Fibroblast of the aortic adventitia (primary cell): ENCODE measurements around the gene TACC2. TPM values are rescaled to one million over a fixed set of nuclear protein-coding genes. Genes with fewer than 3 reads are reported as not detected.

Source experiments
- DNase-seq: peaks from one replicate; pipeline ENCODE4 v3.0.0-alpha.2; 2010; ENCODE audit warnings: low read depth
- H3K4me3 ChIP-seq: 2 replicates; pipeline ENCODE4 v1.5.1; 2011; ENCODE audit warnings: low read depth, mild to moderate bottlenecking, control low read depth, low read length, moderate library complexity
- CTCF ChIP-seq: IDR thresholded peaks from 2 replicates; pipeline ENCODE4 v1.5.1; 2011; ENCODE audit warnings: mild to moderate bottlenecking, low read length, control low read depth, inconsistent platforms; ENCODE audit not compliant: insufficient read depth
- total RNA-seq: library from RNA; depleted of rRNA; stranded (reverse); fragments of >200 nt; gene quantifications from 2 replicates; pipeline ENCODE4 v1.2.3, GENCODE V29; 2012; ENCODE audit warnings: low replicate concordance

Gene TACC2
- total RNA-seq, 1 donor, result 9.2 TPM

GRCh38 chr10:122290334-122290733 lies 301.4 kb downstream of the TACC2 start:
- DNase-seq, result no peak
- H3K4me3 ChIP-seq, result no peak overlapping the region
- no peak for TF ChIP-seq CTCF

GRCh38 chr10:122290833-122291532 lies 302.0 kb downstream of the TACC2 start:
- no peak overlapping the region for H3K4me3 ChIP-seq
- no peak for TF ChIP-seq CTCF
- DNase-seq, result no peak

GRCh38 chr10:122291739-122292138 lies 302.8 kb downstream of the TACC2 start:
- TF ChIP-seq CTCF, result no peak
- no peak overlapping the region for H3K4me3 ChIP-seq
- DNase-seq, result no peak

GRCh38 chr10:122292376-122292775 lies 303.4 kb downstream of the TACC2 start:
- TF ChIP-seq CTCF, result no peak
- no peak for DNase-seq
- H3K4me3 ChIP-seq, result no peak overlapping the region

- no peak overlapping the region for H3K4me3 ChIP-seq
- DNase-seq, result no peak
- TF ChIP-seq CTCF, result no peak
These were observed 304.4 kb downstream of the TACC2 start for GRCh38 chr10:122293156-122293960.

- no peak overlapping the region for H3K4me3 ChIP-seq
- DNase-seq, result no peak
- no peak for TF ChIP-seq CTCF
These were observed 305.0 kb downstream of the TACC2 start for GRCh38 chr10:122293961-122294380.
